ENCODE measurements around the gene NUDT3.
A peak's percentile ranks its signal among the peaks of the same experiment; 100 is the strongest.
"Not testable (repeated sequence)": the region's sequence is repeated elsewhere in the genome, so short reads cannot be mapped to it uniquely, and the experiment has no call there.

Gene NUDT3

DNA sequence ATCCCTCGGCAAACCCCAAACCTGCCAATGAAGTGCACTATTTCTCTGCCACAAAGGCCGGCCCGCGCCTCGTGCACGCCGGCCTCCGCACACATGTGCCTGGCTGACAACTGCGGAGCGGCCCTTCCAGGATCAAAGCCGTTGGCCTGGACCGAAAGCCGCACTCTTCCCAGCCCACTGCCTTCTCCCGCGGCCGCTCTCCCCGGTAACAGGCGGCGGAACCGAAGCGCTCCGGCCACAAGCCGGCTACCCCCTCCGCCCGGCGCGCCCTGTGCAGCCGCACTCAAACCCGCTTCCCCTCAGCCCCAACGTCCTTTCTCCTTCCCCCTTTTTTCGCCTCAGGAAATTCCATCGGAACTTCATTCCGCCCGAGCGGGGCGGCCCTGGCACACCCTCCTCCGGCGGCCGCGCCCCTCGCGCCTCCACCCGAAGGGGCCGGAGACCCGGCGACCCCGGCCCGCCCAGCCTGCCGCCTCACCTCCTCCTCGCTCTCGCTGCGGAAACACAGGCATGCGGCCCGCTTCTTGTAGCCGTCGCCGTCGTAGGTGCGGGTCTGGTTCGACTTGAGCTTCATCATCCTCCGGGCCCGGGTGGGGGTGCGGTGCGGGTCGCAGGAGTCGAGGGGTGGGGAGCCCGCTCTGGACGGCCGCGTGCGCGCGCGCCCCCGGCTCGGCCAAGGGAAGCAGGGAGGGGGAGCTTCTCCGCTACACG, 528 bp downstream of the NUDT3 start:
- DNase-seq, result peak in 1 of 2 experiments; percentile 13

DNA sequence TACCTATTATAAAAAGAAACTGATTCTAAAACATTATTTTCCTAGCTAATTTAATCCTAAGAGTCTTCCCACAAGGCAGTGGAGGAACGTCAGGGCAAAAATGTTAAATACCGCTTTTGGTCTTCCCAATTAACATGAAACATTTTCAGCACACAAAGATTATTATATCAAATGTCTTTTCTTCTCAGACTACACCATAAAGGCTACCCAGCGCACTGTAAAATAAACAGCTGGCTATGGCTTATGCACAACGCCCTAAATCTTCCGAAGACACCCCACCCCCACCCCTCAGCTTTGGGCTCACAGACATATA, 1.0 kb downstream of the NUDT3 start:
- no peak for DNase-seq

DNA sequence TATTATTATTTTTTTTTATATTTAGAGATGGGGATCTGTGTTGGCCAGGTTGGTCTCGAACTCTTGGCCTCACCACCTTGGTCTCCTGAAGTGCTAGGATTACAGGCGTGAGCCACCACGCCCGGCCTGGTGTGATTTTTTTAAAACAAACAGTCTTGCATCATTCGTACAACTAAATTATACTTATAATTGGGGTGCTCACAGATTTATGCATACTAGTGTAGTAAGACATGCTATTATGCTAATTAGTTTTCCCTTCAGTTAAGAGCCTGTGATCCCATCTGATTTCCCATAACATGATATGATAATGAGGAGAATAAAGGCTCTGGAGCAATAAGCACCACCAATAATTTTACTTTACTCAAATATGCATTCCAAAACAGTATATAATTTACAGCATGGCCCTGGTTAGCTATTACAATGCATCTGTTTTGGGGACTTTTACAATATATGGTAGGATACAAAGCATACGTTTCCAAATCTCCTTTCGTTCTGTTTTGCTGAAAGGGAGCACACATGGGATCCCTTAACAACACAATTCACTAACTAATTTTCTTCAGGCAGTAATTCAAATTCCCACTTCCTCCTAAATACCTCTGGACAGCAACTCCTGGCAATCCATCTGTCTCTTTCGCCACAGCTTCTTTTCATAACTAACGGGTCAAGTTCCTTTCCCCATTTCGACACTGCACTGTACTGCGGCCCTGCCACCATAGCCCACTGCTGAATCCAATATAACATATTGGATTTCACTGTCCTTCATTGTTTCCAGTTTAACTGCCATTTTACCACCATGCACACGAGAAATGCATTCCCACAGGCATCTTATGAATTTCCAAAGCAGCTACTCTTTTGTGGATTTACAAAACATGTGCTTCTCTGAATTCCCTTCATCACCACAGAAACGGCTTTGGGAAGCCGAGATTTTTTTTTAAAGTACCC, 1.7 kb downstream of the NUDT3 start:
- no peak for DNase-seq

DNA sequence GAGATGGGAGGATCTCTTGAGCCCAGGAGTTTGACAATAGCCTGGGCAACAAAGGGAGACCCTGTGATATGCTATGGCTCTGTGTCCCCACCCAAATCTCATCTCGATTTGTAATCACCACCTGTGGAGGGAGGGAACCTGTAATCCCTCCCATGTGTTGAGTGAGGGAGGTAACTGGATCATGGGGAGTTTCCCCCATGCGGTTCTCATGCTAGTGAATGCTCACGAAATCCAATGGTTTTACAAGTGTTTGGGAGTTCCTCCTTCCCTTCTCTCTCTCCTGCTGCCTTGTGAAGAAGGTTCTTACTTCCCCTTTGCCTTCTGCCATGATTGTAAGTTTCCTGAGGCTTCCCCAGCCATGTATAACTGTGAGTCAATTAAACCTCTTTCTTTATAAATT, 3.4 kb downstream of the NUDT3 start:
- no peak for DNase-seq

DNA sequence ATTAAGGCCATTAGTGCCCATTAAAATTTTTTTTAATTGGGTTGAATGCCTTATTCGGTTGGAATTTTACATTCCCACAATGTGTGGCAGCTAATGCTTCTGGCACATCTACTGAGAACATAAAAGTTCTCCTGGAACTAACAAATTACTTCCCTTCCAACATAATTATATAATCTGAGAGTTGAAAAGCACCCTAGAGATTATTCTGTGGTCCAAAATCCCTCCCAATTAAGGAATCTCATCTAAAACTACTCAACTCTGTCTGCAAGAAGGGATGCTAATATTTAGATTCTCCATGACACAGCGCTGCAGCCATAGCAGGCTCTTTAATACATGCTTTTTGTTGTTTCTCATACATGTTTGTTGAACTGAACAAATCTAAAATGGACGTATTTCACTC, 4.0 kb downstream of the NUDT3 start:
- DNase-seq, result no peak

DNA sequence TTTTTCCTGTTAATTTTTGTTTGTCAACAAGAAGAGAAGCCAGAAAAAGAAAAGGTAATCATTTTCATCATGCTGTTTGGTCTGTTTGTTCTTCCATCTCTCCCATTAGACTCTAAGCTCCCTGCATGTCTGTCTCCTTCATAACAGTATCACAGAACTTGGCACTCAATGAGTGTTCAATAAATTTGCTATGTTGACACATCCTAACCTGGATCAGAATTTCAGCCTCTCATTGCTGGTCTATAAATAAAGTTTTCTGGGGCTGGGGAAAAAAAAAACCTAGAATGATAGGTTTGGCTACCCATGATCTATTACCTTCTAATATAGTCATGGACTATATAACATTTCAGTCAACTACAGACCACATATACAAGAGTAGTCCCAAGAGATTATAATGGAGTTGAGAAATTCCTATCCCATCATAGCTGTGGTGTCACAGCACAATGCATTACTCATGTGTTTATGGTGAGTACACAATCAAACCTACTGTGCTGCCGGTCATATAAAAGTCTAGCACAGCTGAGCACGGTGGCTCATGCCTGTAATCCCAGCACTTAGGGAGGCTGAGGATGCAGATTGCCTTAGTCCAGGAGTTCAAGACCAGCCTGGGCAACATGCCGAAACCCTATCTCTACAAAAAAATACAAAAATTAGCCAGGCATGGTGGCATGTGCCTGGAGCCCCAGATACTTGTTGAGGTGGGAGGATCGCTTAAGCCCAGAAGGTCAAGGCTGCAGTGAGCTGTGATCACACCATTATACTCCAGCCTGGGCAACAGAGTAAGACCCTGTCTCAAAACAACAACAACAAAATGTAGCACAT, 5.9 kb downstream of the NUDT3 start:
- no peak for DNase-seq

GRCh38 chr6:34385793-34386195, 6.7 kb downstream of the NUDT3 start:
- no peak for DNase-seq

DNA sequence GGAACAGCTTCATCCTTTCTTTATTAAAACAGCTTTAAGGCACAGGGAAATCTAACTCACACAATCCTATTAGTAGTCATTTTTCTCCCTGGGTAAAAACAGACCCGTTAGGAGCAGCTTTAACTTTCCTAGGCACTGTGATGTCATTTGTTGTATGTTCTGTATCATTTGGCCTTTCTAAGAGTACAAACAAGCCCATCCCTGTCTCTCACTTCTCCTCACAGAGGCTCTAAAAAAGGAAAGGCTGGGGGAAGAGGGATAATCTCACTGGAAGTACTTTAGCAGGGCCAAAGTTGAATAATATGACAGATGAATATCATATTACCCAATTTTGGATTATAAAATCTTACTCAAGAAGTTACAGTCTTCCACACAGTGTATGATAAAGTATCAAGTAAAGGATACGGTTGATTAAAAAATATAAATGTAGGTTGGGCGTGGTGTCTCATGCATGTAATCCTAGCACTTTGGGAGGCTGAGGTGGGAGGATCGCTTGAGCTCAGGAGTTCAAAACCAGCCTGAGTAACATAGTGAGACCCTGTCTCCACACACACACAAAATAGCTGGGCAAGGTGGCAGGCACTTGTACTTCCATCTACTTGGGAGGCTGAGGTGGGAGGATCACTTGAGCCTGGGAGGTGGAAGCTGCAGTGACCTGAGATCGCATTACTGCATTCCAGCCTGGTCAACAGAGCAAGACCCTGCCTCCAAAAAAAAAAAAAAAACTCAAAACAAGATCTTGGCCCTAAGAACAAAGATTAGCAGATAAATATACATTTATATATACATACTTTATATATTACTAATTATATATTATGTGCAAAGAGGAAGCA, 7.9 kb downstream of the NUDT3 start:
- DNase-seq, result no peak

DNA sequence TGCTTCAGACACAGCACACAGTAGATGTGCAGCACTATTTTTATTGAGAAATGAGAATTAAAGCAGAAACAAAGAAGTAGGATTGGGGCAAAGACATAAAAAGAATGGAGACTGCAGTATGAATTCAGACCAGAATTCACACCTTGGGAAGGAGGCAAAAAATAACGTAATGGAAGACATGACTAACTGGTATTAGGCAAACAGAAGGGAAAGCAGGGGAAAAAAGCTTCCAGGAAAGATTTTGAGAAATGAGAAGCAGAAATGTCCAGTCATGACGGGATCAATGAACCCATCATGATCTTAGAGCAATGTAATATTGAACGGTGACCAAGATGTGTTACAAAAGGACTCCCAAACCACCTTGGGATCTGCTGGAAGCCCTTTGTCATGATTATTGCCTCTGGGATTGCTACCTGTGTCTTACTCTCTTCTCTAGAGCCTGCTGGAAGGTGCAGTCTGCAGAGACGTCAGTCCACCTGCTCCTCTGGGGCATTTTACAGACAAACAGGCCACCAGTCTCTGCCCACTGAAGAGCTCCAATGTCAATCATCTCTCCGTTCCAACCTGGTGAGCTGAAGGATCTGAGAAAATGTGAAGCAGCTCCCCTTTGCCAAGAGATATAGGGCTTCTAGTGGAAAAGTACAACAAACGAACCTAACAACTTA, 8.7 kb downstream of the NUDT3 start:
- no peak for DNase-seq

DNA sequence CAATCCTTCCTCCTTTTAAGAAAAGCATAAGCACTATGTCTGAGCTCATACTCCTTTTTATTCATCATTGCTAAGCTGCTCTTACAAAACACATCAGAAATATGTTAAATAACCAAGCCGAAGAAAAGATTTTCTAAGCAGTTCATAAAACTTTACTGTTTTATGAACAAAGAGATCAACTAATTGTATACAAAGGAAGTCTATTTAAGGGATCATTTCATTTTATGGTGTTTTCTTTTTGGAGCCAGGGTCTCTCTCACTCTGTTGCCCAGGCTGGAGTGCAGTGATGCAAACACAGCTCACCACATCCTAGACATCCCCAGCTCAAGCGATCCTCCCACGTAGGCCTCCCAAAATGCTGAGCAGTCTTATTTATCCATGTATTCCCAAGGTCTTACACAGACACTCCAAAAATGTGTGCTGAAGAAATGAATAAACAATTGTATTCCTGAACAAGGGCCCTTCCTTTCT, 9.3 kb downstream of the NUDT3 start:
- DNase-seq, result no peak

- DNase-seq, result no peak
These were observed 11.4 kb downstream of the NUDT3 start for GRCh38 chr6:34381081-34381480.

DNA sequence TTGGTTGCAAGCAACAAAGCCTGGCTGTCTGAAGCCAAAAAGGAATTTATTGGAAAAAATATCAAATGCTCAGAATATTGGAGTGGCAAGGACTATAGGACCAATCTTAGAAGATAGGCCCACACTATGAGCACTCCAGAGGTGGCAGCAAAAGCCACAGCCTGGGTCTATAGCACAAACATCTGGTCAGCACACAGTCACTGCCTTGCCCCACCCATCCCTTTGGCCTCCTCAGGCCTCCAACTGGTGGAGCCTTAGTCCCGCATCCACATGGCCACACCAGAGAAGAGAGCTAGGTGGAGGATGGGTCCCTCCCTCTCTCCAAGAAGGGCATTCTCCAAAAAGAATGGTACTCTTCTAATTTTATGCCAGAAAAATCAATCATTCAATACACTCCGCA, 14.0 kb downstream of the NUDT3 start:
- no peak for DNase-seq

GRCh38 chr6:34377984-34378383, 14.5 kb downstream of the NUDT3 start:
- DNase-seq, result no peak

GRCh38 chr6:34377571-34377970, 14.9 kb downstream of the NUDT3 start:
- not testable (repeated sequence) for DNase-seq

- no peak for DNase-seq
These were observed 16.6 kb downstream of the NUDT3 start for GRCh38 chr6:34375833-34376232.

GRCh38 chr6:34374508-34374907, 18.0 kb downstream of the NUDT3 start:
- no peak for DNase-seq

- no peak for DNase-seq
These were observed 18.4 kb downstream of the NUDT3 start for GRCh38 chr6:34374069-34374468.

GRCh38 chr6:34373511-34373910, 19.0 kb downstream of the NUDT3 start:
- DNase-seq, result no peak

- not testable (repeated sequence) for DNase-seq
These were observed 20.6 kb downstream of the NUDT3 start for GRCh38 chr6:34371865-34372264.

DNA sequence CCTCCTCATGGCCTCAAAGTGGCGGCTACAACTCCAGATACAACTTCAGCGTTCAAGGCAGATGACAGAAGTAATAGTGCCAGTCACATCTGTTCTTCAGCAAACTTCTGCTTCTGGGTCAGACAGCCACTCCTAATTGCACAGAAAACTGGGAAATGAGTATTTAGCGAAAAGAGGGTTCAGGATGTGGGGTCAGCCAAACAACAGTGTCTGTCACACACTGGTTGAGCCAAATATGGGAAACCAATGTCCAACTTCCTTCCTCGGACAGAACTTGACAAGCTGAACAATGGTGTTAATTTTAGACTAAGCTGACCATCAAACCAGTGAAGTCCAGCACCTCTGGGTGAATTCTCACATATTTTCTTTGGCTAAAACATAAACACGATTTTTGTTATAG, 22.1 kb downstream of the NUDT3 start:
- no peak for DNase-seq

DNA sequence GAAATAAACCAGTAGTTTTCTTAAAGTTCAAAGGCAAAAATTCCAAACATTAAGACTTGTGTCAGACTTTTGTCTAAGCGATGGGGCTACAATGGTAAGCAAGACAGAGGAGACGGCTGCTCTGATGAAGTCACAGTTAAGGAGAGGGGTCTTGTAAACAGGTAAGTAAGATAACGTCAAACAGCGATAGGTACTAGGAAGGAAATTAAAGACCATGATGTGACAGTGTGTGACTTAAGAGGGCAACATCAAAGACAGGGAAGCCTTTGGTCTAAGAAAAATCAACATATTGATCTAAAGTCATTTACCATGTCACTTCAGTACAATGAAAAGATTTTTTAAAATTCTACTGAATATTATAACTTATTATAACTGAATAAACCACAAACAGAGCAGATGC, 23.1 kb downstream of the NUDT3 start:
- no peak for DNase-seq

DNA sequence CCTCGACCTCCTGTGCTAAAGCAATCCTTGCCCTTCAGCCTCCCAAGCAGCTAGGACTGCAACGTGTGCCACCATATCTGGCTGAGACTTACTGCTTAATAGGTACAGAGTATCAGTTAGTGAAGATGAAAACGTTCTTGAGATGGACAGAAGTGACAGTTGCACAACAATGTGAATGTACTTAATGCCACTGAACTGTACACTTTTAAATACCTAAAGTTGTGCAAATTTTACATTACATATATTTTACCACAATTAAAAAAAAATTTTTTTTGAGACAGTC, 25.9 kb downstream of the NUDT3 start:
- DNase-seq, result no peak
